ENCODE results near the gene TFEC.

TFEC gene

DNA sequence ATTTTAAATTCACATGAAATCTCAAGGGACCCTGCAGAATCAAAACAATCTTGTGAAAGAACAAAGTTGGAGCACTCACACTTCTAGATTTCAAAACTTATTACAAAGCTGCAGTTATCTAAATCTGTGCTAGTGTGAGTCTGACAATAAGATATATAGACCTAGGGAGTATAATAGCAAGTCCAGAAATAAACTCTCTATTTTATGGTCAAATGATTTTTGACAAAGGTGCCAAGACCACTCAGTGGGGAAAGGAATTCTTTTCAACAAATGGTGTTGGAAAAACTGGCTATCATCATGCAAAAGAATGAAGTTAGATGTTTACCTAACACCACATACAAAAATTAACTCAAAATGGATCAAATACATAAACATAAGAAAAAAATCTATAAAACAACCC lies 68.2 kb downstream of the TFEC start:
- H3K4me3 ChIP-seq (replicated peaks; ENCODE audit: low read depth, low read length) = no peak overlapping the region
- TF ChIP-seq, protein P1, sequence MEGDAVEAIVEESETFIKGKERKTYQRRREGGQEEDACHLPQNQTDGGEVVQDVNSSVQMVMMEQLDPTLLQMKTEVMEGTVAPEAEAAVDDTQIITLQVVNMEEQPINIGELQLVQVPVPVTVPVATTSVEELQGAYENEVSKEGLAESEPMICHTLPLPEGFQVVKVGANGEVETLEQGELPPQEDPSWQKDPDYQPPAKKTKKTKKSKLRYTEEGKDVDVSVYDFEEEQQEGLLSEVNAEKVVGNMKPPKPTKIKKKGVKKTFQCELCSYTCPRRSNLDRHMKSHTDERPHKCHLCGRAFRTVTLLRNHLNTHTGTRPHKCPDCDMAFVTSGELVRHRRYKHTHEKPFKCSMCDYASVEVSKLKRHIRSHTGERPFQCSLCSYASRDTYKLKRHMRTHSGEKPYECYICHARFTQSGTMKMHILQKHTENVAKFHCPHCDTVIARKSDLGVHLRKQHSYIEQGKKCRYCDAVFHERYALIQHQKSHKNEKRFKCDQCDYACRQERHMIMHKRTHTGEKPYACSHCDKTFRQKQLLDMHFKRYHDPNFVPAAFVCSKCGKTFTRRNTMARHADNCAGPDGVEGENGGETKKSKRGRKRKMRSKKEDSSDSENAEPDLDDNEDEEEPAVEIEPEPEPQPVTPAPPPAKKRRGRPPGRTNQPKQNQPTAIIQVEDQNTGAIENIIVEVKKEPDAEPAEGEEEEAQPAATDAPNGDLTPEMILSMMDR (IDR thresholded peaks at IDR 0.05; ENCODE audit: low read depth, low read length, missing control alignments) = no peak
- no peak for DNase-seq (ENCODE audit: extremely low read depth, low read depth)

DNA sequence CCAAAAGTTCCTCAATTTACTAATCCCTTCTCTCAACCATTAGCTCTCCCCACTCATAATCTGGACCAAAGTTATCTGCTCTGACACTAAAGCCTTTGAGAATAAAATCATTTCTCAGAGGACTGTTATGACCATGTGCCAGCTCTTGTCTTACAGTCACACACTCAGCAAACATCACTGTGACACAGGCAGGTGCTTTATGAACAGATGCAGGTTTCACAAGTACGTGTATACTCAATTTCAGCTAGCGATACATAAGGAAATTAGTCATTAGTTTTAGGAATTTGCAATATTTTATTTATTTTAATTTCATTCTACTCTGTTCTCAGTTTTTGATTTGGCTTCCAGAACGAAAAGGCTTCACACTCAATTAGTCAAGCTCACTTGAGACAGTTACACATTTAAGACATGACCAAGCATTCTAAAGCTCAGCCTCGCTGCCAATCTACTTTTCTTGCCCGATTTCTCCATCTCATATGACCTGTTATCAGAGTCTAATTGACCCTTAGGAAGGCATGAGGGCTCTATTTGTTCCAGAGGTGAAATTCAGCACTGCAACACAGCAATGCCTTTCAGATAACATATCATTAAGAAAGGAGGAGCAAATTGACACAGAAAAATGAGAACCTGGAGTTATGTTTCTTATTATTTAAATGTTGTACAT lies 76.8 kb downstream of the TFEC start:
- H3K4me3 ChIP-seq (replicated peaks; ENCODE audit: low read depth, low read length) = no peak overlapping the region
- DNase-seq (ENCODE audit: extremely low read depth, low read depth) = no peak
- TF ChIP-seq, protein P1 (IDR thresholded peaks at IDR 0.05; ENCODE audit: low read depth, low read length, missing control alignments) = no peak

DNA sequence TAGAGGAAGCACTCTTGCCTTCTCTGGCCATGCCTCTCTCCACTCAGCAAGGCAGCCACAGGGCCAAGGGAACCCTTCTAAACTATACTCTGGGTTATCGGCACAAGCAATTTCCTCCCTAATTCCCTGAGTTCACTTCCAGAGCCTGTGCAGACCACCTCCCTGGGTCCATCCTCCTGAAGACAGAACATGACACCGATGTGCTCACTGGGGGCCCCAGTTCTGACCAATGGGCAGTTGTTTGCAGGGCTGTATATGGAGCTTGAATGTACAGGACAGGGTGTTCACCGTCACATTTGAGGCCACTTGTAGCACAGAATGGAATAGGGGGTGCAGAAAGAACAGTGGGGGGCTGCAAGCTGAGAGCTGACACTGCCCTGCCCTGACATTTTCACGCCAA lies 77.7 kb downstream of the TFEC start:
- TF ChIP-seq, protein P1 (IDR thresholded peaks at IDR 0.05; ENCODE audit: low read depth, low read length, missing control alignments) = no peak
- H3K4me3 ChIP-seq (replicated peaks; ENCODE audit: low read depth, low read length) = no peak overlapping the region
- DNase-seq (ENCODE audit: extremely low read depth, low read depth) = no peak

DNA sequence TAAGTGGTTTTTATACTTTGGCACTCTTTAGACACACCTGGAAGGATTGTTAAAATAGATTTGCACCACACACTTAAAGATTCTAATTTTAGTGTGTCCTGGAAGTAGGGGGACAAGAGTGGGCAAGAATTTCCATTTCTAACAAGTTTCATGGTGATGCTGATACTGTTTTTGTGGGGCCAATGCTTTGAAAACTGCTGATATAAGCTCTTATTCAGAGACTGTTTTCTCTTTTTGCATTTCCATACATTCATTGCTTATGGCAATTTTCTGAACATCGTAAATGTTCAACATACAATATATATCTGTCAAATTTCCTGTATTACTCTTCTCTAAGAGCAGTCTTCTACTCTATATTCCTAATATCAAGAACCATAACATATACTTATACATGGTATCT lies 79.0 kb downstream of the TFEC start:
- H3K4me3 ChIP-seq (replicated peaks; ENCODE audit: low read depth, low read length) = no peak overlapping the region
- TF ChIP-seq, protein P1 (IDR thresholded peaks at IDR 0.05; ENCODE audit: low read depth, low read length, missing control alignments) = no peak
- DNase-seq (ENCODE audit: extremely low read depth, low read depth) = no peak

DNA sequence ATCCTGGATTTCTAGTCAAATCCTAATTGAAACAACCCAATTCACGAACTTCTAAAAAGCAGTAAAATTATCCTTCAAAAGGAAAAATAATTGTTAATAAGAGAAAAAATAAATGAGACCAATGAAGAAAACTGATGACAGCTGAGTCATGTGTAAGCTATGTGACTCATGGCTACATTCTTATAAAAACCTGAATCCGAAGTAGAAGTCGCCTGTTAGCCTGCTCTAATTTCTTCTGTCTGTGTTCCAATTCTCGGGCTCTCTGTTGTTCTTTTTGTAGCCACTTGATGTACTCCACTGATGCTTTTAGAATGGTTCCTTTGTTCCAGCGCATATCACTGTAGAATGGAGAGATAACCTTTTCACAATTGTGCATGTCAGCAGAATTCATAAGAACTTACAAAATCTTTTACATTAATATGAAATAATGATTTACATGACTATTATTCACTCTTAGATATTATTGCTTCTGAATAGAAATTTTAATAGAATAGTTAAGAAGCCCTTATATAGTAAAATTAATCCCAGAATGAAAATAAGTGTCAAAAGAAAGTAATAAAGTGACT lies 88.8 kb downstream of the TFEC start:
- no peak overlapping the region for H3K4me3 ChIP-seq (replicated peaks; ENCODE audit: low read depth, low read length)
- TF ChIP-seq, protein P1 (IDR thresholded peaks at IDR 0.05; ENCODE audit: low read depth, low read length, missing control alignments) = no peak
- DNase-seq (ENCODE audit: extremely low read depth, low read depth) = no peak

DNA sequence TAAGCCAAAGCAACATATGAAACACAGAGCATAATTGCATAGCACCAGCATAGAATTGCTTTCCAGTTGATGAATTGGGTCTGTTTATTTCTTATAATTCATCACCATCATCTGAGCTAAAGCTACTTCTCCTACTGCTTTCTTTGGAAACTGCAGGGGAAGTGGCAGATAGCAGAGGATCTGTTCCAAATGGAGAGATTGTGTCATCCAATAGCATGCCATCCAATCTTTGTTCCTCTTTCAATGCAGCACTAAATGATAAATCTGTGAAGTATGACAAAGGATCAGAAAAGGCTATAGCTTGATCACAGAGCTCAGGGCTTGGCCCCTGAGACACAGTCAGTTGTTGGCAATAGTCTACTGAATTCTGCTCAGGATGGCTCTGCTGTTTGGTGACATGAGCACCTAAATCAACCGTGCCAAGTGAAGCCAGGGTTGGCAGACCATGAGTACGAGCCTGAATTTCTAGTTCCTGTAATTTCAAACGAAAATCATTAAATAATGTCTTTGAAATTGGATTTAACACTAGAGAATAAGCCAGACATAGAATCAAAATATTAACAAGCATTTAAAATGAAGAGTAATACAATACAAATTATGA lies 90.0 kb downstream of the TFEC start:
- DNase-seq (ENCODE audit: extremely low read depth, low read depth) = no peak
- no peak overlapping the region for H3K4me3 ChIP-seq (replicated peaks; ENCODE audit: low read depth, low read length)
- TF ChIP-seq, protein P1 (IDR thresholded peaks at IDR 0.05; ENCODE audit: low read depth, low read length, missing control alignments) = no peak

Measured in HFF-Myc (cell line).